GM23248 (cell line): ENCODE measurements around the gene ADAMTSL3.

Experiments used
- EZH2 ChIP-seq: fragments of 200-600 bp; sonication (generic); IDR thresholded peaks from 2 replicates; pipeline ENCODE4 v1.6.1; 2018; ENCODE audit warnings: antibody characterized with exemption, mild to moderate bottlenecking; ENCODE audit not compliant: insufficient read depth, poor library complexity, severe bottlenecking
- EZH2phosphoT487 ChIP-seq: fragments of 200-600 bp; sonication (generic); IDR thresholded peaks from 2 replicates; pipeline ENCODE4 v1.6.1; 2018; ENCODE audit warnings: antibody characterized with exemption, moderate library complexity, mild to moderate bottlenecking, low read depth; ENCODE audit not compliant: insufficient read depth

DNA sequence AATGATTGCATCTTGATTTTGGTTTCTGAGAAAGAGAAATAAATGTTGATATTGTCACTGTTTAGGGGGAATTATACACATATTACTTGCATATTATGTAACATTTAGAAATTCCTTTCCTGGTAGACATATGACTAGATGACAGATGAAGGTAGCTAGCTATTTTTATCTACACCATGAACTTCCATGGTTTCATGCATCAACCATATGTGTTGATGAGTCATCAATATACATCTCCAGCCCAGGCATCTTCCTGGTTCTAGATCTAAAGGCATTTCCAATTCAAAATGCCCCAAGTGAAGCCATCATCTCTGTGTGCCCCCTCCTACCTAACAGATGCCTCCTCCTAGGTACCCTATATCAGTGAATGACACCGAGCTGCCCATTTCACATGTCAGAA lies 9.5 kb upstream of the ADAMTSL3 start:
- TF ChIP-seq EZH2: no peak
- TF ChIP-seq EZH2phosphoT487: no peak
